HG02759 (cell line): ENCODE data around the gene P2RY12.

Source experiments
- ATAC-seq: cut with Tn5 transposase; IDR thresholded peaks from one replicate; pipeline ENCODE4 v1.9.1; 2021; ENCODE audit warnings: mild to moderate bottlenecking, moderate library complexity; ENCODE audit not compliant: unreplicated experiment

Gene P2RY12

GRCh38 chr3:151384741-151385174, at the start of gene P2RY12:
TSS of gene P2RY12 (minus strand) at chr3:151384753. CDS start at chr3:151338845, 45,908 bp downstream.
- ATAC-seq: peak; percentile 54

- ATAC-seq: no peak
Measured at GRCh38 chr3:151432616-151433372, 48.2 kb upstream of the P2RY12 start.

GRCh38 chr3:151431940-151432339, 47.4 kb upstream of the P2RY12 start:
- peak; percentile 38 for ATAC-seq

- peak; percentile 42 for ATAC-seq
Measured at GRCh38 chr3:151430821-151431484, 46.4 kb upstream of the P2RY12 start.

- no peak for ATAC-seq
Measured at GRCh38 chr3:151428386-151428785, 43.8 kb upstream of the P2RY12 start.

GRCh38 chr3:151426341-151426657, 41.7 kb upstream of the P2RY12 start:
- peak; percentile 81 for ATAC-seq

GRCh38 chr3:151425627-151426340, 41.2 kb upstream of the P2RY12 start:
- peak; percentile 35 for ATAC-seq

- no peak for ATAC-seq
Measured at GRCh38 chr3:151423091-151423490, 38.5 kb upstream of the P2RY12 start.

GRCh38 chr3:151421938-151422337, 37.4 kb upstream of the P2RY12 start:
- ATAC-seq: peak; percentile 34

- ATAC-seq: no peak
Measured at GRCh38 chr3:151419806-151420205, 35.3 kb upstream of the P2RY12 start.

- no peak for ATAC-seq
Measured at GRCh38 chr3:151415289-151415688, 30.7 kb upstream of the P2RY12 start.

GRCh38 chr3:151412989-151413388, 28.4 kb upstream of the P2RY12 start:
- ATAC-seq: no peak

GRCh38 chr3:151410891-151411559, 26.5 kb upstream of the P2RY12 start:
- ATAC-seq: no peak

GRCh38 chr3:151407928-151408327, 23.4 kb upstream of the P2RY12 start:
- ATAC-seq: no peak

GRCh38 chr3:151404316-151404715, 19.8 kb upstream of the P2RY12 start:
- ATAC-seq: peak; percentile 87

- no peak for ATAC-seq
Measured at GRCh38 chr3:151403246-151403645, 18.7 kb upstream of the P2RY12 start.

- no peak for ATAC-seq
Measured at GRCh38 chr3:151402349-151402748, 17.8 kb upstream of the P2RY12 start.

GRCh38 chr3:151400341-151400740, 15.8 kb upstream of the P2RY12 start:
- no peak for ATAC-seq

GRCh38 chr3:151398895-151399294, 14.3 kb upstream of the P2RY12 start:
- peak; percentile 52 for ATAC-seq

GRCh38 chr3:151395806-151396205, 11.3 kb upstream of the P2RY12 start:
- ATAC-seq: no peak

GRCh38 chr3:151394611-151395010, 10.1 kb upstream of the P2RY12 start:
- no peak for ATAC-seq
